KOPT-K1 (cell line): ENCODE measurements around the gene TPCN2.

ENCODE experiments used
- H3K27ac ChIP-seq: fragments of 200-600 bp; sonication (generic); 2 replicates; pipeline ENCODE4 v1.5.1; 2016; ENCODE audit warnings: antibody characterized with exemption, mild to moderate bottlenecking, low read depth, low read length; ENCODE audit not compliant: poor library complexity, severe bottlenecking
- H3K36me3 ChIP-seq: fragments of 200-600 bp; sonication (generic); 2 replicates; pipeline ENCODE4 v1.5.1; 2017; ENCODE audit warnings: antibody characterized with exemption, mild to moderate bottlenecking, low read length, moderate library complexity; ENCODE audit not compliant: insufficient read depth
- H3K9me3 ChIP-seq: fragments of 200-600 bp; sonication (generic); 2 replicates; pipeline ENCODE4 v1.5.1; 2017; ENCODE audit warnings: antibody characterized with exemption, low read length, mild to moderate bottlenecking; ENCODE audit not compliant: insufficient read depth, poor library complexity, severe bottlenecking

The TPCN2 gene

GRCh38 chr11:69094111-69094914, 45.6 kb downstream of the TPCN2 start:
- no peaks in the 10 kb centered on the region for H3K9me3 ChIP-seq
- H3K27ac ChIP-seq = no peak overlapping the region
- peaks cover 18% of the 10 kb centered on the region; the same call in 1 of the 2 replicates for H3K36me3 ChIP-seq

- no peak overlapping the region for H3K27ac ChIP-seq
- peaks cover 12% of the 10 kb centered on the region; the same call in 1 of the 2 replicates for H3K36me3 ChIP-seq
Observed at GRCh38 chr11:69094915-69095290, 46.2 kb downstream of the TPCN2 start.

GRCh38 chr11:69095300-69095699, 46.6 kb downstream of the TPCN2 start:
- peaks cover 9% of the 10 kb centered on the region; the same call in 1 of the 2 replicates for H3K36me3 ChIP-seq
- no peaks in the 10 kb centered on the region for H3K9me3 ChIP-seq
- no peak overlapping the region for H3K27ac ChIP-seq

More at GRCh38 chr11:69094915-69095290, 46.2 kb downstream of the TPCN2 start:
- no peaks in the 10 kb centered on the region for H3K9me3 ChIP-seq

GRCh38 chr11:69096473-69096872, 47.7 kb downstream of the TPCN2 start:
- H3K36me3 ChIP-seq = peaks cover 9% of the 10 kb centered on the region; the same call in 1 of the 2 replicates
- no peaks in the 10 kb centered on the region for H3K9me3 ChIP-seq
- no peak overlapping the region for H3K27ac ChIP-seq

GRCh38 chr11:69097263-69097662, 48.5 kb downstream of the TPCN2 start:
- Histone ChIP-seq H3K27ac (no peak overlapping the region), H3K9me3 (no peaks in the 10 kb centered on the region), H3K36me3 (peaks cover 9% of the 10 kb centered on the region; the same call in 1 of the 2 replicates)

GRCh38 chr11:69099180-69099579, 50.4 kb downstream of the TPCN2 start:
- H3K9me3 ChIP-seq = no peaks in the 10 kb centered on the region
- no peaks in the 10 kb centered on the region for H3K36me3 ChIP-seq
- no peak overlapping the region for H3K27ac ChIP-seq

- no peak overlapping the region for H3K27ac ChIP-seq
- H3K36me3 ChIP-seq = no peaks in the 10 kb centered on the region
- H3K9me3 ChIP-seq = no peaks in the 10 kb centered on the region
Observed at GRCh38 chr11:69100454-69101114, 51.9 kb downstream of the TPCN2 start.

- Histone ChIP-seq H3K36me3 (no peaks in the 10 kb centered on the region), H3K9me3 (no peaks in the 10 kb centered on the region), H3K27ac (no peak overlapping the region)
Observed at GRCh38 chr11:69101115-69101791, 52.5 kb downstream of the TPCN2 start.

GRCh38 chr11:69101792-69102695, 53.3 kb downstream of the TPCN2 start:
- no peak overlapping the region for H3K27ac ChIP-seq
- H3K36me3 ChIP-seq = no peaks in the 10 kb centered on the region
- H3K9me3 ChIP-seq = no peaks in the 10 kb centered on the region

GRCh38 chr11:69102732-69103615, 54.2 kb downstream of the TPCN2 start:
- H3K27ac ChIP-seq = no peak overlapping the region
- no peaks in the 10 kb centered on the region for H3K36me3 ChIP-seq
- H3K9me3 ChIP-seq = no peaks in the 10 kb centered on the region

GRCh38 chr11:69104212-69104855, 55.6 kb downstream of the TPCN2 start:
- no peak overlapping the region for H3K27ac ChIP-seq
- no peaks in the 10 kb centered on the region for H3K9me3 ChIP-seq
- no peaks in the 10 kb centered on the region for H3K36me3 ChIP-seq

GRCh38 chr11:69104856-69105395, 56.2 kb downstream of the TPCN2 start:
- H3K27ac ChIP-seq = no peak overlapping the region
- no peaks in the 10 kb centered on the region for H3K9me3 ChIP-seq
- no peaks in the 10 kb centered on the region for H3K36me3 ChIP-seq

GRCh38 chr11:69105461-69106030, 56.8 kb downstream of the TPCN2 start:
- Histone ChIP-seq H3K36me3 (no peaks in the 10 kb centered on the region), H3K9me3 (no peaks in the 10 kb centered on the region), H3K27ac (no peak overlapping the region)
